Nephron progenitor cell (in vitro differentiated cells): ENCODE data around the gene MORN1.
A peak's percentile ranks its signal among the peaks of the same experiment; 100 is the strongest.

ENCODE experiments used
- DNase-seq: peaks from one replicate; pipeline ENCODE4 v3.0.0; 2021
- H3K27ac Mint-ChIP-seq: 2 replicates; pipeline ENCODE4 v1.8.0; 2021; ENCODE audit warnings: mild to moderate bottlenecking, moderate library complexity, mixed read lengths
- H3K27me3 Mint-ChIP-seq: 2 replicates; pipeline ENCODE4 v1.8.0; 2021; ENCODE audit warnings: mild to moderate bottlenecking, low read depth, mixed read lengths; ENCODE audit not compliant: poor library complexity
- H3K36me3 Mint-ChIP-seq: 2 replicates; pipeline ENCODE4 v1.8.0; 2021; ENCODE audit warnings: low read depth, mixed read lengths
- H3K4me1 Mint-ChIP-seq: 2 replicates; pipeline ENCODE4 v1.8.0; 2021; ENCODE audit warnings: mixed read lengths
- H3K4me3 Mint-ChIP-seq: 2 replicates; pipeline ENCODE4 v1.8.0; 2021; ENCODE audit warnings: mild to moderate bottlenecking, moderate library complexity, mixed read lengths
- H3K9me3 Mint-ChIP-seq: 2 replicates; pipeline ENCODE4 v1.8.0; 2021; ENCODE audit warnings: mild to moderate bottlenecking, moderate library complexity, mixed read lengths
- TF ChIP-seq, protein P1 (sequence below): fragments of 200-600 bp; sonication (generic); IDR thresholded peaks from 2 replicates; pipeline ENCODE4 v1.5.0; 2021; ENCODE audit warnings: antibody characterized with exemption

The MORN1 gene

GRCh38 chr1:2355373-2356261, 35.7 kb downstream of the MORN1 start:
- peaks cover 4% of the 10 kb centered on the region for H3K9me3 Mint-ChIP-seq
- H3K27me3 Mint-ChIP-seq, result peaks cover 7% of the 10 kb centered on the region
- no peak overlapping the region for H3K4me3 Mint-ChIP-seq
- H3K4me1 Mint-ChIP-seq, result peaks cover 47% of the 10 kb centered on the region
- no peak overlapping the region for H3K27ac Mint-ChIP-seq
- TF ChIP-seq, protein P1, sequence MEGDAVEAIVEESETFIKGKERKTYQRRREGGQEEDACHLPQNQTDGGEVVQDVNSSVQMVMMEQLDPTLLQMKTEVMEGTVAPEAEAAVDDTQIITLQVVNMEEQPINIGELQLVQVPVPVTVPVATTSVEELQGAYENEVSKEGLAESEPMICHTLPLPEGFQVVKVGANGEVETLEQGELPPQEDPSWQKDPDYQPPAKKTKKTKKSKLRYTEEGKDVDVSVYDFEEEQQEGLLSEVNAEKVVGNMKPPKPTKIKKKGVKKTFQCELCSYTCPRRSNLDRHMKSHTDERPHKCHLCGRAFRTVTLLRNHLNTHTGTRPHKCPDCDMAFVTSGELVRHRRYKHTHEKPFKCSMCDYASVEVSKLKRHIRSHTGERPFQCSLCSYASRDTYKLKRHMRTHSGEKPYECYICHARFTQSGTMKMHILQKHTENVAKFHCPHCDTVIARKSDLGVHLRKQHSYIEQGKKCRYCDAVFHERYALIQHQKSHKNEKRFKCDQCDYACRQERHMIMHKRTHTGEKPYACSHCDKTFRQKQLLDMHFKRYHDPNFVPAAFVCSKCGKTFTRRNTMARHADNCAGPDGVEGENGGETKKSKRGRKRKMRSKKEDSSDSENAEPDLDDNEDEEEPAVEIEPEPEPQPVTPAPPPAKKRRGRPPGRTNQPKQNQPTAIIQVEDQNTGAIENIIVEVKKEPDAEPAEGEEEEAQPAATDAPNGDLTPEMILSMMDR, result no peak
- DNase-seq, result peak; percentile 4
- H3K36me3 Mint-ChIP-seq, result peaks cover 5% of the 10 kb centered on the region

GRCh38 chr1:2354511-2355372, 36.6 kb downstream of the MORN1 start:
- Mint-ChIP-seq H3K36me3 (no peaks in the 10 kb centered on the region), H3K4me1 (peaks cover 41% of the 10 kb centered on the region), H3K4me3 (no peak overlapping the region), H3K9me3 (no peaks in the 10 kb centered on the region), H3K27ac (no peak overlapping the region), H3K27me3 (peaks cover 7% of the 10 kb centered on the region)
- TF ChIP-seq, protein P1, result no peak
- peak; percentile 3 for DNase-seq

GRCh38 chr1:2353551-2354438, 37.6 kb downstream of the MORN1 start:
- H3K9me3 Mint-ChIP-seq, result no peaks in the 10 kb centered on the region
- H3K27me3 Mint-ChIP-seq, result peaks cover 6% of the 10 kb centered on the region
- peaks cover 50% of the 10 kb centered on the region for H3K4me1 Mint-ChIP-seq
- DNase-seq, result no peak
- peak overlapping the region; percentile 78 for H3K27ac Mint-ChIP-seq
- TF ChIP-seq, protein P1, result no peak
- H3K36me3 Mint-ChIP-seq, result no peaks in the 10 kb centered on the region
- no peak overlapping the region for H3K4me3 Mint-ChIP-seq

DNA sequence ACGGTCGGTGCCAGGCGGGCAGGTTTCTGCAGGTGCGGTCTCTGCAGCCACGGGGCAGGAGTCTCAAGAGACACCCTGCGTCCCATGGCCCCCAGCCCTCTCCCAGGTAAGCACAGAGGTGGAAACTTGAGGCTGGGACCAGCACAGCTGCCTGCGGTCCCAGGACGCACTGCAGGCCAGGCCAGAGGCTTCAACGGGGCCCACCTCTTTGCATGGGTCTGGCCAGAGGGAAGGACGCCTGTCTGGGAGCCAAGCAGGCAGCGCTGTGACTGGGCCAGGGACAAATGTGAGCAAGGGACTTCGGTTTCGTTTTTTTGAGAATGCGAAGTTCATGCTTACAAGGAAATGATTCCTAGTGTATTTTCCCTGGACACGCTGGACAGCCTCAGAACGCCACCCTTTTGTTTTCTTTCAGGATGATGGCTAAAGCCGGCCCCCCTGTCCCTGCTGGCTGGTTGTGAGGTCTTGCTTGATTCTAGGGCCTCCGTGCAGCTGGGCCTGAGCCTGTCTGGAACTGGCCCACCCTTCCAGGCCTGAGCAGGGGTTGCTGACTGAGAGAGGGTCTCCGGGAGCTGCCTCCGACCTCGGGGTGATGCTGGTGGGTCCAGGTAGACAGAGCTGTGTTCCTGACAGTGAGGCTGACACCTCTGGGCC, 38.3 kb downstream of the MORN1 start:
- no peak overlapping the region for H3K4me3 Mint-ChIP-seq
- no peaks in the 10 kb centered on the region for H3K9me3 Mint-ChIP-seq
- no peaks in the 10 kb centered on the region for H3K36me3 Mint-ChIP-seq
- peaks cover 6% of the 10 kb centered on the region for H3K27me3 Mint-ChIP-seq
- H3K27ac Mint-ChIP-seq, result peak overlapping the region; percentile 78
- DNase-seq, result peak; percentile 2
- TF ChIP-seq, protein P1, result no peak
- peaks cover 52% of the 10 kb centered on the region for H3K4me1 Mint-ChIP-seq

- Mint-ChIP-seq H3K4me1 (peaks cover 53% of the 10 kb centered on the region), H3K27me3 (peaks cover 6% of the 10 kb centered on the region), H3K27ac (peak overlapping the region; percentile 59), H3K36me3 (no peaks in the 10 kb centered on the region), H3K9me3 (no peaks in the 10 kb centered on the region), H3K4me3 (no peak overlapping the region)
- no peak for DNase-seq
- TF ChIP-seq, protein P1, result no peak
These were observed 38.9 kb downstream of the MORN1 start for GRCh38 chr1:2352341-2352896.
